Measurements from ENCODE around the gene CASS4. TPM values are rescaled to one million over a fixed set of nuclear protein-coding genes. Genes with fewer than 3 reads are reported as not detected.

CASS4 gene
- polyA plus RNA-seq, 1 donor (not counting 4 experiments of a cell fraction or from before 2014, with no cell fraction given), result 0.01 TPM

DNA sequence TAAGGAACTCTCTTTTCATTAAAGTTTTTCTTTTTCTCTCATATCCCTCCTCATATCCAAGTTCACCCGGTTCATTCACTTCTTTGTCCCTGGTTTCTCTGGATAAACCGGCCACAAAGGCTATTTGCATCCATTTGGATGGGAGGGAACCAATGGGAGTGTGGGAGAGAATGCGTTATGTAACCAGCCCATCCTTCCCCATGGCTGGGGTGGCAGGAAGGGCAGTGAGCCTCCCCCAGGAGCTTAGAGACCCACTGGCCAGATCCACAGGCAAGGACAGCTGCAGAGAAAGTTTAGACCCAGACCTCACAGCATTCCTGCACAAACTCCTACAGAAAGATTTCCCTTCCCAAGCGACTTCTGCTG, 10.7 kb downstream of the CASS4 start:
- H3K27me3 ChIP-seq (ENCODE audit: control insufficient read depth, extremely low read depth, insufficient read depth, low read length), result no peaks in the 10 kb centered on the region
- no peaks in the 10 kb centered on the region for H3K4me1 ChIP-seq (ENCODE audit: control insufficient read depth, extremely low read depth, insufficient read depth, low read length)
- TF ChIP-seq, protein P1, sequence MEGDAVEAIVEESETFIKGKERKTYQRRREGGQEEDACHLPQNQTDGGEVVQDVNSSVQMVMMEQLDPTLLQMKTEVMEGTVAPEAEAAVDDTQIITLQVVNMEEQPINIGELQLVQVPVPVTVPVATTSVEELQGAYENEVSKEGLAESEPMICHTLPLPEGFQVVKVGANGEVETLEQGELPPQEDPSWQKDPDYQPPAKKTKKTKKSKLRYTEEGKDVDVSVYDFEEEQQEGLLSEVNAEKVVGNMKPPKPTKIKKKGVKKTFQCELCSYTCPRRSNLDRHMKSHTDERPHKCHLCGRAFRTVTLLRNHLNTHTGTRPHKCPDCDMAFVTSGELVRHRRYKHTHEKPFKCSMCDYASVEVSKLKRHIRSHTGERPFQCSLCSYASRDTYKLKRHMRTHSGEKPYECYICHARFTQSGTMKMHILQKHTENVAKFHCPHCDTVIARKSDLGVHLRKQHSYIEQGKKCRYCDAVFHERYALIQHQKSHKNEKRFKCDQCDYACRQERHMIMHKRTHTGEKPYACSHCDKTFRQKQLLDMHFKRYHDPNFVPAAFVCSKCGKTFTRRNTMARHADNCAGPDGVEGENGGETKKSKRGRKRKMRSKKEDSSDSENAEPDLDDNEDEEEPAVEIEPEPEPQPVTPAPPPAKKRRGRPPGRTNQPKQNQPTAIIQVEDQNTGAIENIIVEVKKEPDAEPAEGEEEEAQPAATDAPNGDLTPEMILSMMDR (optimal IDR thresholded peaks at IDR 0.05 in 1 of 3, IDR thresholded peaks at IDR 0.05 in 1 of 3, conservative IDR thresholded peaks at IDR 0.05 in 1 of 3; ENCODE audit: extremely low read depth in 1 of 3, insufficient read depth in 2 of 3, low read length in 3 of 3), result no peak
- TF ChIP-seq EZH2 (IDR thresholded peaks at IDR 0.05; ENCODE audit: low read length), result no peak
- dilution Hi-C loops (cut with MboI; ENCODE audit: extremely low pct_ligation_motif_present, low sequenced_read_pairs), result no loop called here
- DNase-seq (ENCODE audit: low read depth, low spot score), result no peak
- H3K79me2 ChIP-seq (ENCODE audit: control insufficient read depth, insufficient read depth, low read length), result no peaks in the 10 kb centered on the region
- H3K4me3 ChIP-seq (ENCODE audit: control insufficient read depth in 2 of 3, extremely low read depth in 1 of 3, insufficient read depth in 2 of 3, low read depth in 1 of 3, low read length in 3 of 3), result no peak overlapping the region
- no peaks in the 10 kb centered on the region for H3K9me1 ChIP-seq (ENCODE audit: control insufficient read depth, extremely low read depth, insufficient read depth, low read length)
- H3K4me2 ChIP-seq (ENCODE audit: control insufficient read depth, extremely low read depth, insufficient read depth, low read depth, low read length), result no peak overlapping the region
- H3K36me3 ChIP-seq (ENCODE audit: control insufficient read depth in 2 of 2, extremely low read depth in 1 of 2, insufficient read depth in 2 of 2, low read length in 2 of 2), result no peaks in the 10 kb centered on the region
- no peaks in the 10 kb centered on the region for H3K9me3 ChIP-seq (ENCODE audit: control insufficient read depth, low read depth, low read length)
- no peak overlapping the region for H3K27ac ChIP-seq (ENCODE audit: control insufficient read depth, insufficient read depth, low read length)
- no peak overlapping the region for H2AFZ ChIP-seq (ENCODE audit: control insufficient read depth, low read length)
- no peak overlapping the region for H3K9ac ChIP-seq (ENCODE audit: control insufficient read depth, extremely low read depth, insufficient read depth, low read length)
- no peaks in the 10 kb centered on the region for H4K20me1 ChIP-seq (ENCODE audit: control insufficient read depth, extremely low read depth, insufficient read depth, low read length)
- FAIRE-seq, result no peak

GRCh38 chr20:56423211-56423610, 11.2 kb downstream of the CASS4 start:
- dilution Hi-C loops (cut with MboI; ENCODE audit: extremely low pct_ligation_motif_present, low sequenced_read_pairs), result no loop called here
- FAIRE-seq (no peak), DNase-seq (ENCODE audit: low read depth, low spot score) (no peak)
- no peak overlapping the region for H2AFZ ChIP-seq (ENCODE audit: control insufficient read depth, low read length)
- H4K20me1 ChIP-seq (ENCODE audit: control insufficient read depth, extremely low read depth, insufficient read depth, low read length), result no peaks in the 10 kb centered on the region
- TF ChIP-seq, protein P1 (optimal IDR thresholded peaks at IDR 0.05 in 1 of 3, IDR thresholded peaks at IDR 0.05 in 1 of 3, conservative IDR thresholded peaks at IDR 0.05 in 1 of 3; ENCODE audit: extremely low read depth in 1 of 3, insufficient read depth in 2 of 3, low read length in 3 of 3), result no peak
- TF ChIP-seq EZH2 (IDR thresholded peaks at IDR 0.05; ENCODE audit: low read length), result no peak
- no peaks in the 10 kb centered on the region for H3K9me1 ChIP-seq (ENCODE audit: control insufficient read depth, extremely low read depth, insufficient read depth, low read length)
- no peaks in the 10 kb centered on the region for H3K79me2 ChIP-seq (ENCODE audit: control insufficient read depth, insufficient read depth, low read length)
- no peaks in the 10 kb centered on the region for H3K36me3 ChIP-seq (ENCODE audit: control insufficient read depth in 2 of 2, extremely low read depth in 1 of 2, insufficient read depth in 2 of 2, low read length in 2 of 2)
- H3K4me3 ChIP-seq (ENCODE audit: control insufficient read depth in 2 of 3, extremely low read depth in 1 of 3, insufficient read depth in 2 of 3, low read depth in 1 of 3, low read length in 3 of 3), result no peak overlapping the region
- H3K9me3 ChIP-seq (ENCODE audit: control insufficient read depth, low read depth, low read length), result no peaks in the 10 kb centered on the region
- H3K27ac ChIP-seq (ENCODE audit: control insufficient read depth, insufficient read depth, low read length), result no peak overlapping the region
- H3K9ac ChIP-seq (ENCODE audit: control insufficient read depth, extremely low read depth, insufficient read depth, low read length), result no peak overlapping the region
- peaks cover under 1% of the 10 kb centered on the region for H3K4me1 ChIP-seq (ENCODE audit: control insufficient read depth, extremely low read depth, insufficient read depth, low read length)
- H3K4me2 ChIP-seq (ENCODE audit: control insufficient read depth, extremely low read depth, insufficient read depth, low read depth, low read length), result no peak overlapping the region
- H3K27me3 ChIP-seq (ENCODE audit: control insufficient read depth, extremely low read depth, insufficient read depth, low read length), result no peaks in the 10 kb centered on the region

Data from keratinocyte (primary cell).